Pericardium fibroblast (primary cell): Measurements from ENCODE around the gene EPB41L2. TPM values are rescaled to one million over a fixed set of nuclear protein-coding genes. Genes with fewer than 3 reads are reported as not detected.

Experiments
- total RNA-seq: library from RNA; depleted of rRNA; stranded (reverse); fragments of >200 nt; gene quantifications from 2 replicates; pipeline ENCODE4 v1.2.3, GENCODE V29; 2015

EPB41L2 gene
- total RNA-seq = 73.5 and 98.8 TPM in 2 replicates

GRCh38 chr6:131063028-131063763, at the start of gene EPB41L2:
EPB41L2 (minus strand) TSS chr6:131063245; CDS start chr6:130956485, 106,760 bp downstream.

GRCh38 chr6:130827247-130828149, 235.5 kb downstream of the EPB41L2 start, which contains the start of gene SMLR1:
SMLR1 (plus strand) TSS chr6:130827406; CDS start chr6:130827414, 8 bp downstream.

Other genes starting within 250 kb of the EPB41L2 start
- not detected in 2 replicates for gene SMLR1, start 235.8 kb downstream of the EPB41L2 start, total RNA-seq
- gene AKAP7, start 72.2 kb upstream of the EPB41L2 start, total RNA-seq = 1.4 and 3.7 TPM in 2 replicates